Measurements from ENCODE around the gene LAMA5. TPM values are rescaled to one million over a fixed set of nuclear protein-coding genes. Genes with fewer than 3 reads are reported as not detected.
A peak's percentile ranks its signal among the peaks of the same experiment; 100 is the strongest.
"Not testable (repeated sequence)": the region's sequence is repeated elsewhere in the genome, so short reads cannot be mapped to it uniquely, and the experiment has no call there.

LAMA5 gene
- total RNA-seq, 2 experiments from 2014 or later = 0.38 to 0.91 TPM

DNA sequence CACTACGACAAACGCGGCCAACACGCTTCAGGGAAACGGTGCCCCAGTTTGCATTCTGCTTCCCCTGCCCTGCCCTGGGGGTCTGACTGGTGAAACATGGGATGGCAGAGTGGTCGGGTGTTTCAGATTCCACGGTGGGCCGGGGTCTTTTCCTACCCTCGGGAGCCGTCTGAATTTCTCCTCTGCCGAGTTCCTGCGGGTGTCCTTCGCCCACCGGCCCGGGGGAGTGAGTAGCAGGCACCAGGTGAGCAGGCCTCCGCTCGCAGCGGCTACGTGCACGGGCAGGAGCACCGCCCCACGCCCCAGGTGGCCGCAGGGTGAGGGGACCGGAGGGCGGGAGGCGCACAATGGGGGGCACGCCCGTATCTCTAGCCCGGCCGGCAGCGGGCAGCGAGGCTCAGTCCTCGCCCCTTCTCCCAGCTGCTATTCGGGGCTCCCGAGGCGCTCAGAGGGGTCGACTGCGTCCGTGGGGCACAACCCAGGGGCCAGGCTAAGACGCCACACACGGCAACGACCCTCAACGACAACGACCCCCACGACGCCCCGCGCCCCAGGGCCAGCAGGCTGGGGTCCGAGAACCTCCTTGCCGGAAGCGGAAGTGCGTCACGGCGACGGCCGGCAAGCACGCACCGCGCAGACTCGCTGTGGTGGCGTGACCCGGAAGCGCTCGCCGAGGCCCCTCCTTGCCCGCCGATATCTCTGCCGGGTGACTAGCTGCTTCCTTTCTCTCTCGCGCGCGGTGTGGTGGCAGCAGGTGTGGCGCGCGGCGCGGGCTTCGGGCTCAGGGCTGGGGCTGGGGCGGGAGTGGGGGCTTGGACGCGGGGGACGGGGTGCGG, 19.5 kb upstream of the LAMA5 start, which contains the start of gene RPS21:
Gene RPS21 (plus strand): TSS at position 721 of the 836 bp plus-strand sequence. CDS start 236 bp downstream, outside the sequence.
- Mint-ChIP-seq H3K4me1 (peaks cover 39% of the 10 kb centered on the region), H3K27me3 (no peaks in the 10 kb centered on the region), H3K36me3 (peaks cover 58% of the 10 kb centered on the region), H3K27ac (peak within 1 kb of the TSS; percentile 93), H3K4me3 (peak within 1 kb of the TSS; percentile 93), H3K9me3 (peaks cover 3% of the 10 kb centered on the region)
- DNase-seq = peak; percentile 95

GRCh38 chr20:62382306-62383198, 15.4 kb upstream of the LAMA5 start:
- DNase-seq = peak; percentile 82
- peaks cover 33% of the 10 kb centered on the region for H3K36me3 Mint-ChIP-seq
- H3K27me3 Mint-ChIP-seq = no peaks in the 10 kb centered on the region
- H3K4me3 Mint-ChIP-seq = no peak overlapping the region
- H3K9me3 Mint-ChIP-seq = peaks cover 3% of the 10 kb centered on the region
- no peak overlapping the region for H3K27ac Mint-ChIP-seq
- peaks cover 16% of the 10 kb centered on the region for H3K4me1 Mint-ChIP-seq

- no peak overlapping the region for H3K4me3 Mint-ChIP-seq
- H3K4me1 Mint-ChIP-seq = peaks cover 14% of the 10 kb centered on the region
- no peak overlapping the region for H3K27ac Mint-ChIP-seq
- no peaks in the 10 kb centered on the region for H3K27me3 Mint-ChIP-seq
- no peak for DNase-seq
- H3K36me3 Mint-ChIP-seq = peaks cover 28% of the 10 kb centered on the region
- H3K9me3 Mint-ChIP-seq = peaks cover 3% of the 10 kb centered on the region
These were observed 14.7 kb upstream of the LAMA5 start for GRCh38 chr20:62381842-62382241.

DNA sequence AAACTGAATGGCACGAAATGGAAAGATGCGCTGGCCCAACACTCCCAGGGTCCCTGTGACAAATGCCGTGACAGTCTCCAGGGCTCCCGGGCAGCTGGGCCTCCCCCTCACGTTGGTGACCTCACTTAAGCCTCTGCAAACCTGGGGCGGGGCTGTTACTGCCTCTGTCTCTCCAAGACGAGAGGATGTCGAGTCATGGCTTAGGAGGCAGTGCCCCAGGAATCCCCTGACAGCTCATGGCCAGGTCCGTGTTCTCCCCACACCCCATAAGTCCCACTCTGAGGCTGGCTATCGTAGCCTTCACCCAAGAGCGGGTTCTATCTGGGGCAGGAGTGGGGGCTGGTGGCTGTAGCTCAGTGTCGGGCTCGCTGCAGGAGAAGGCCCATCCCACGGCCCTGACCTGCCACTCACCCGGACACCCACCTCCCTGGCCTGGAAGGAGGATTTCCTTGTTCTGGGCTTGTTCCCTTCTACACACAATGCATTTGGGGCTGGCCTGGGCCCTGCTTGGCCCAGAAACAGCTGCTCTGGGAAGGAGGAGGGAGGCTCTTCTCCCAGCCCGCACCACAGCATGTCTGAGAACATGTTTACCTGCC, 14.2 kb upstream of the LAMA5 start:
- no peaks in the 10 kb centered on the region for H3K27me3 Mint-ChIP-seq
- H3K36me3 Mint-ChIP-seq = peaks cover 27% of the 10 kb centered on the region
- DNase-seq = no peak
- H3K4me1 Mint-ChIP-seq = peaks cover 14% of the 10 kb centered on the region
- peaks cover 3% of the 10 kb centered on the region for H3K9me3 Mint-ChIP-seq
- no peak overlapping the region for H3K27ac Mint-ChIP-seq
- no peak overlapping the region for H3K4me3 Mint-ChIP-seq

DNA sequence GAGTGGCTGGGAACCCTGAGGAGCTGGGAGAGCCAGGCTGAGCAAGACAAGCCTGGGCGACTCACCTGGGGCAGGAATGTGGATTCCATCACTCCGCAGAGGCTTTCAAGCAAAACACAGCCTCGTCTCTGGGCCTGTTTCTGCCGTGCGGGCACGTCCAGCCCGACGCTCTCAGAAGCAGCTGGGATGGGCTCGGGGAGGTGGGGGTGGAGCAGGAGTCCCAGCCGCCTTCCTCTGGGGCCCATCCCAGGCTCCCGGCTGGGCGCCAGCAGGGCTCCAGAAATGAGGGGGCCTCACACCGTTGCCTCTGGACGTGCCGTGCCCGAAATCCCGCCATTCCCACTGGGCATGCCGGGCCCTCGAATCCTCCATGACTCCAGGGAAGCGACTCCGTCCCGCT, 11.1 kb upstream of the LAMA5 start:
- Mint-ChIP-seq H3K27ac (no peak overlapping the region), H3K4me1 (peaks cover 2% of the 10 kb centered on the region), H3K9me3 (peaks cover 3% of the 10 kb centered on the region), H3K27me3 (no peaks in the 10 kb centered on the region), H3K36me3 (peaks cover 11% of the 10 kb centered on the region), H3K4me3 (no peak overlapping the region)
- no peak for DNase-seq

DNA sequence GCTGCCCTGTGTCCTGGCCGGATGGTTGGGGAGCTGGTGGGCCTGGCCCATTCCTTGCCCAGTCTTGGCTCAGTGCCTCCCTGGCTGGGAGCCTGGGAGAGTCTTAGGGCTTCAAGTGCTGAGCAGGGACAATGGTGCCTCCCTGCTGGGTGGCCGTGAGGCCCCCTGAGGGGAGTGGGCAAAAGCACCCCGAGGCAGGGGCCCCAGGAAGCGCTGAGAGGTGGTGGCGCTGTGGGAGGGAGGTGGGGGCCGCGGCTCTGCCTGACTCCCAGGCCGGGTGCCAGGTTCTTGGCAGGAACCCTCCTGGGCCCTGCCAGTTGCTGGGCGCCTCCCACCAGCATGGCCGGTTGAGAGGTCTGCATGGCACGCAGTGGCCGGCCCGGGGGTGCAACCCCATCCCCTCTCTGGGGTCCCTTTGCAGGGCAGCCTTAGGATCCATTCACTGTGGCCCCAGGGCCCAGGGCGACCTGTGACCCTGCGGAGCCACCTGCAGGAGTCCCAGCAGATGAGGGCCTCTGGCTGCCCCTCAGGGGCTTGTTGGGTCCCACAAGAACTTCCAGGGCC, 10.6 kb upstream of the LAMA5 start:
- H3K4me3 Mint-ChIP-seq = no peak overlapping the region
- no peaks in the 10 kb centered on the region for H3K4me1 Mint-ChIP-seq
- H3K9me3 Mint-ChIP-seq = peaks cover 3% of the 10 kb centered on the region
- H3K36me3 Mint-ChIP-seq = peaks cover 9% of the 10 kb centered on the region
- no peak overlapping the region for H3K27ac Mint-ChIP-seq
- H3K27me3 Mint-ChIP-seq = no peaks in the 10 kb centered on the region
- no peak for DNase-seq

GRCh38 chr20:62377064-62377461, 10.0 kb upstream of the LAMA5 start:
- Mint-ChIP-seq H3K4me1 (no peaks in the 10 kb centered on the region), H3K27me3 (no peaks in the 10 kb centered on the region), H3K4me3 (no peak overlapping the region), H3K36me3 (peaks cover 4% of the 10 kb centered on the region), H3K27ac (no peak overlapping the region), H3K9me3 (peaks cover 3% of the 10 kb centered on the region)
- DNase-seq = no peak

GRCh38 chr20:62376112-62377063, 9.3 kb upstream of the LAMA5 start:
- DNase-seq = no peak
- no peak overlapping the region for H3K4me3 Mint-ChIP-seq
- H3K4me1 Mint-ChIP-seq = no peaks in the 10 kb centered on the region
- H3K27me3 Mint-ChIP-seq = no peaks in the 10 kb centered on the region
- H3K36me3 Mint-ChIP-seq = no peaks in the 10 kb centered on the region
- H3K27ac Mint-ChIP-seq = no peak overlapping the region
- H3K9me3 Mint-ChIP-seq = no peaks in the 10 kb centered on the region

DNA sequence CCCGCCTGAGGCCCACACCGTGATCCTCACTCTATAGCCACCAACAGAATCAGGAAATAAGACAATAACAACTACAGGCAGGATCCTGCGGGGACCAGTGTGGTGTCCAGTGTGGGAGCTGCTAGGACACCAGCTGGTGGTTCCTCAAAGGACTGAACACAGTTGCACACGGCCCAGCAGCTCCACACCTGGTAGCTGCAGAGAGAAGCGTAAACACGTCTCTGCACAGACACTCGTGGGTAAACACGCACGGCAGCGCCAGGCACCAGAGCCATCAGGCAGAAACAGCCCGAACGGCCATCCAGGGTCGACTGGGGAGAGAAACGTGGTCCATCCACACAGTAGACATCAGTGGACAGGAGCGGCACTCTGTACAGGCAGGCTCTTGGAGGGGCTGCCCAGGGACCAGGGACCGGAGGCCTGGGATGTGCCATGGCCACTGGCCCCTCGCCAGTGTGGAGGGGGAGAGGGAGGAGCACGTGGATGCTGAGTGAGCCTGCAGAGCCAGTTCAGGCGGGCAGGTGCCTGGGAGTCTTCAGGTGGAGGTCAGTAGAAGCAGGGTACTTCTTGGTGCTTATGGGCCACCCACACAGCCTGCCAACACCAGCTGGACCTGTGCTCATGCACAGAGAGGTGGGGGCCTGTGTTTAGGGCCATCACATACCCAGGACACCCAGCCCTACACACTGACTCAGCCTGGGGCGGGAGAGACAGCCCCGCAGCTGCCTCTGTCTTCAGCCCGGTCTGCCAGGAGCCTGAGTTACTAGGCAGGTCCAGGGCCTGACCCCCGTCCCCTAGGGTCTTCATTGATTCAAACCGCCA, 7.4 kb upstream of the LAMA5 start:
- H3K9me3 Mint-ChIP-seq = no peaks in the 10 kb centered on the region
- H3K4me3 Mint-ChIP-seq = no peak overlapping the region
- no peaks in the 10 kb centered on the region for H3K36me3 Mint-ChIP-seq
- no peak for DNase-seq
- H3K4me1 Mint-ChIP-seq = peaks cover under 1% of the 10 kb centered on the region
- H3K27ac Mint-ChIP-seq = no peak overlapping the region
- H3K27me3 Mint-ChIP-seq = peaks cover under 1% of the 10 kb centered on the region

DNA sequence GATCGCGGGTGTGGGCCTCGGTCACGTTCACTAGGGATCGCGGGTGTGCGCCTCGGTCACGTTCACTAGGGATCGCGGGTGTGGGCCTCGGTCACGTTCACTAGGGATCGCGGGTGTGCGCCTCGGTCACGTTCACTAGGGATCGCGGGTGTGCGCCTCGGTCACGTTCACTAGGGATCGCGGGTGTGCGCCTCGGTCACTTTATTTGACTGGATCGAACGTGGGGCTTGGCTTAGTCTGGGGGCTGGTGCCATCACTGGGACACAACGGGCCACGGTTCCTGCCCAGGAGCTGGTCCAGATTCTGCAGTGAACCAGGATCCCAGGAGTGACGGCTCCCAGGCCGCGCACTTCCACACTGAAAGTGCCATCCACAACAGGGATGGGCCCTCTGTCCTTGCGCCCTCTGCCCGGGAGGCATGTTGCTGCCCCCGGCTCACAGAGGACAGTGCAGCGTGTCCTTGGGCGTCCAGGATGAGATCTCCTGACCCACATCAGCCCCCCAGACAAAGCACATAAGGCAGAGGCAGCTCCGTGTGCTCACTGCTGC, 6.6 kb upstream of the LAMA5 start:
- H3K9me3 Mint-ChIP-seq, DNase-seq, H3K4me3 Mint-ChIP-seq, H3K36me3 Mint-ChIP-seq, H3K27me3 Mint-ChIP-seq, H3K27ac Mint-ChIP-seq, H3K4me1 Mint-ChIP-seq: not testable (repeated sequence)

DNA sequence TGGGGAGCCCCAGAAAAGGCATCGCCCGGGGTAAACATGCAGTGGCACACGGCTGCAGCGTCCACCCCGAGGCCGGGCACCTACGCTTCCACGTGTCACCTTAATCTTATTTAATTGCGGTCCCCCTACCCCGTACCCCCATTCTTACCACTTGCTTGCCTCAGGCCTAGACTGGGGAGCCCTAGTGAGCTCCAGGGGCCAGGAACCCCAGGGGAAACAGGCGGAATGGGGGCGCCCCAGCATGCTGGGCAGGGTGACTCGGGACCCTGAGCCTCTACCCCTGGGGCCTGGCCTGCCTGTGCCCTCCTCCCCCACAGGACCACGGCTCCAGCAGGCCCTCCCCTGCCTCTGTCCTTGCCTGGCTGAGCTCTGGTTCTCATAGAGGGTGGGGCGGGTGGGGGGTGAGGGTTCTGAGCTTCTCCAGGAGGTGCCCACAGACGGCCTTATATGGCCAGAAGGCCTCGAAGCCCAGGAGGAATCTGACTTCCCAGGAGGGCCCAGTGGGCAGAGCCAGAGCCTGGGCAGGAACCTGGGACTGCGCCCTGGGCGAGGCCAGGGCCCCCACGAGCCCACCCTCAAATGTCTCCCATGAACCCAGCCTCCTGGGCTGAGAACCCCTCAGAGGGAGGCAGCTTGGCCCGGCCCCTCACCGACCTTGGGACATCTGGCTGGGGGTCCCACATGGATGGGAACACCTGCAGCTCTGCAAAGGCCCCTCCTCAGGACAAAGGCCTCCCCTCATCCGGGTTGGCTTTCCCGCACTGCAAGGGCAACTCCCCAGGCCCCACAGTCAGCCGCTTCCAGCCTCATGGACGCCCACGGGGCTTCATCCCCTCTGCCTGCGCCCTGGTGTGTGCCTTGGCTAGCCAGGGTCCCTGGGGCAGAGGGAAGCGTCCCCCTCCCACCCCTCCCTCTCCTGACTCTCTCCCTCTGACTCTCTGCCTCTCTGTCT, 5.2 kb upstream of the LAMA5 start:
- Mint-ChIP-seq H3K9me3 (no peaks in the 10 kb centered on the region), H3K36me3 (no peaks in the 10 kb centered on the region), H3K4me3 (no peak overlapping the region), H3K27me3 (peaks cover 22% of the 10 kb centered on the region), H3K27ac (no peak overlapping the region), H3K4me1 (peaks cover 5% of the 10 kb centered on the region)
- no peak for DNase-seq

- no peak for DNase-seq
- H3K27ac Mint-ChIP-seq = no peak overlapping the region
- H3K36me3 Mint-ChIP-seq = no peaks in the 10 kb centered on the region
- H3K4me3 Mint-ChIP-seq = no peak overlapping the region
- peaks cover 22% of the 10 kb centered on the region for H3K27me3 Mint-ChIP-seq
- no peaks in the 10 kb centered on the region for H3K9me3 Mint-ChIP-seq
- H3K4me1 Mint-ChIP-seq = peaks cover 5% of the 10 kb centered on the region
These were observed 4.5 kb upstream of the LAMA5 start for GRCh38 chr20:62371588-62372041.

All from activated naive CD8-positive, alpha-beta T cell treated with anti-CD3 and anti-CD28 coated beads for 36 hours (primary cell).